ENCODE data around the gene OR56B4. TPM values are rescaled to one million over a fixed set of nuclear protein-coding genes. Genes with fewer than 3 reads are reported as not detected.

OR56B4 gene
- total RNA-seq, 1 experiment from 2014 or later = not detected

DNA sequence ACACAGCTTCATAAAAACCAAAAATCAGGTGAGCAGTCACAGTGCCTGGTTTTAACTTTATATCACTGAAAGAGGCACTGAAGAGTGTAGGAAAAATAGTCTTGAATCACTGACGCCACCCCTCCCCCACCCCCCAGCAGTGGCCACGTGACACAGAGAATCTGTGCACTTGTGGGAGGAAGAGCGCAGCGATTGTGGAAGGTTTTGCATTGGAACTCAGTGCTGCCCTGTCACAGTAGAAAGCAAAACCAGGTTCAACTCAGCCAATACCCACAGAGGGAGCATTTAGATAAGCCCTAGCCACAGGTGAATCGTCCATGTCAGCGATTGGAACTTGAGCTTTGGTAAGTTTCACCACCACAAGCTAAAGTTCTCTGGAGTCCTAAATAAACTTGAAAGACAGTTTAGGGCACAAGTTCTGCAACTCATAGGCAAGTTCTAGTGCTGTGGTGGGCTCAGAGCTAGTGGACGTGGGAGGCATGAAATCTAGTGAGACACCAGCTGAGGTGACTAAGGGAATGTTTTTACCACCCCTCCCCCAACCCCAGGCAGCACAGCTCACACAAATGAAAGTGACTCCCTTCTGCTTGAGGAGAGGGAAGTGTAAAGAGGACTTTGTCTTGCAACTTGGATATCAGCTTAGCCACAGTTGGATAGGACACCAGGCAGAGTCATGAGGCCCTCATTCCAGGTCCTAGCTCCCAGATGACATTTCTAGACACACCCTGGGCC lies 49.3 kb downstream of the OR56B4 start:
- H3K4me1 ChIP-seq (ENCODE audit: low read length) = no peaks in the 10 kb centered on the region
- no peak for DNase-seq
- H2AFZ ChIP-seq (ENCODE audit: low read length) = no peak overlapping the region
- H3K4me2 ChIP-seq (ENCODE audit: low read depth, low read length, poor library complexity, severe bottlenecking) = no peak overlapping the region
- no peak overlapping the region for H3K4me3 ChIP-seq (ENCODE audit: low read length)
- H3K27ac ChIP-seq (ENCODE audit: low read length) = no peak overlapping the region
- no peak overlapping the region for H3K9ac ChIP-seq (ENCODE audit: low read length)
- H4K20me1 ChIP-seq (ENCODE audit: insufficient read depth, low read depth, low read length) = no peaks in the 10 kb centered on the region
- no peaks in the 10 kb centered on the region for H3K36me3 ChIP-seq (ENCODE audit: insufficient read depth, low read length)
- H3K9me2 ChIP-seq (replicated peaks; ENCODE audit: insufficient read depth, low read length) = no peaks in the 10 kb centered on the region
- no peaks in the 10 kb centered on the region for H3K9me3 ChIP-seq (ENCODE audit: low read length)
- H3K27me3 ChIP-seq (ENCODE audit: low read length) = no peaks in the 10 kb centered on the region
- no peaks in the 10 kb centered on the region for H3K79me2 ChIP-seq (ENCODE audit: low read length)

Other genes with a start within 250 kb of the OR56B4 start
- gene OR52E8, start 250.0 kb upstream of the OR56B4 start, total RNA-seq (2014; rRNA removed; shearing (Covaris generic); ENCODE audit: low replicate concordance) = not detected in 2 replicates
- gene OR52E4, start 227.1 kb upstream of the OR56B4 start, total RNA-seq (2014; rRNA removed; shearing (Covaris generic); ENCODE audit: low replicate concordance) = not detected in 2 replicates
- not detected in 2 replicates for gene OR52E5, start 214.5 kb upstream of the OR56B4 start, total RNA-seq (2014; rRNA removed; shearing (Covaris generic); ENCODE audit: low replicate concordance)
- not detected in 2 replicates for gene OR56A3, start 165.4 kb upstream of the OR56B4 start, total RNA-seq (2014; rRNA removed; shearing (Covaris generic); ENCODE audit: low replicate concordance)
- gene OR56A5, start 139.2 kb upstream of the OR56B4 start, total RNA-seq (2014; rRNA removed; shearing (Covaris generic); ENCODE audit: low replicate concordance) = not detected in 2 replicates
- gene OR52L1, start 120.7 kb upstream of the OR56B4 start, total RNA-seq (2014; rRNA removed; shearing (Covaris generic); ENCODE audit: low replicate concordance) = not detected in 2 replicates
- gene OR56A4, start 100.7 kb upstream of the OR56B4 start, total RNA-seq (2014; rRNA removed; shearing (Covaris generic); ENCODE audit: low replicate concordance) = not detected in 2 replicates
- not detected in 2 replicates for gene OR56A1, start 76.9 kb upstream of the OR56B4 start, total RNA-seq (2014; rRNA removed; shearing (Covaris generic); ENCODE audit: low replicate concordance)
- gene OR52B2, start 62.6 kb downstream of the OR56B4 start, total RNA-seq (2014; rRNA removed; shearing (Covaris generic); ENCODE audit: low replicate concordance) = 0.26 TPM in 1 of 2 replicates, not detected in the other
- gene OR52W1, start 91.5 kb downstream of the OR56B4 start, total RNA-seq (2014; rRNA removed; shearing (Covaris generic); ENCODE audit: low replicate concordance) = not detected in 2 replicates
- gene C11orf42, start 97.9 kb downstream of the OR56B4 start, total RNA-seq (2014; rRNA removed; shearing (Covaris generic); ENCODE audit: low replicate concordance) = not detected in 2 replicates
- gene FHIP1B, start 127.0 kb downstream of the OR56B4 start, total RNA-seq (2014; rRNA removed; shearing (Covaris generic); ENCODE audit: low replicate concordance) = 33.9 and 53.8 TPM in 2 replicates
- gene CNGA4, start 131.4 kb downstream of the OR56B4 start, total RNA-seq (2014; rRNA removed; shearing (Covaris generic); ENCODE audit: low replicate concordance) = 1.7 and 2.0 TPM in 2 replicates
- not detected in 2 replicates for gene CCKBR, start 152.2 kb downstream of the OR56B4 start, total RNA-seq (2014; rRNA removed; shearing (Covaris generic); ENCODE audit: low replicate concordance)
- gene CAVIN3, start 212.8 kb downstream of the OR56B4 start, total RNA-seq (2014; rRNA removed; shearing (Covaris generic); ENCODE audit: low replicate concordance) = not detected in 2 replicates

Measured in Karpas-422 (cell line).